GM12865 (cell line): ENCODE measurements around the gene NME7.
"Not testable (repeated sequence)": the region's sequence is repeated elsewhere in the genome, so short reads cannot be mapped to it uniquely, and the experiment has no call there.

Experiments
- DNase-seq: peaks from one replicate; pipeline ENCODE4 v3.0.0; 2010; ENCODE audit warnings: low read depth
- H3K4me3 ChIP-seq: 2 replicates; pipeline ENCODE4 v1.5.1; 2011; ENCODE audit warnings: mild to moderate bottlenecking, low read depth, low read length, control low read depth
- CTCF ChIP-seq: IDR thresholded peaks from 2 replicates; pipeline ENCODE4 v1.5.1; 2011; ENCODE audit warnings: low read length, control low read depth, low read depth, inconsistent platforms; ENCODE audit not compliant: insufficient read depth; ENCODE audit errors: missing control alignments

Gene NME7

GRCh38 chr1:169127305-169127704 is 240.3 kb downstream of the NME7 start:
- no peak for TF ChIP-seq CTCF
- H3K4me3 ChIP-seq, result no peak overlapping the region
- no peak for DNase-seq

- no peak overlapping the region for H3K4me3 ChIP-seq
- no peak for TF ChIP-seq CTCF
- no peak for DNase-seq
Observed at GRCh38 chr1:169126335-169126734, 241.3 kb downstream of the NME7 start.

GRCh38 chr1:169125597-169125996 is 242.0 kb downstream of the NME7 start:
- not testable (repeated sequence) for H3K4me3 ChIP-seq, DNase-seq

- TF ChIP-seq CTCF, result no peak
- no peak for DNase-seq
Observed at GRCh38 chr1:169124459-169124858, 243.1 kb downstream of the NME7 start.

GRCh38 chr1:169122976-169123375 is 244.6 kb downstream of the NME7 start:
- H3K4me3 ChIP-seq, result no peak overlapping the region
- no peak for TF ChIP-seq CTCF
- DNase-seq, result peak; percentile 24

More at GRCh38 chr1:169124459-169124858, 243.1 kb downstream of the NME7 start:
- no peak overlapping the region for H3K4me3 ChIP-seq

- no peak for DNase-seq
- TF ChIP-seq CTCF, result no peak
- H3K4me3 ChIP-seq, result no peak overlapping the region
Observed at GRCh38 chr1:169121146-169121923, 246.3 kb downstream of the NME7 start.

- no peak overlapping the region for H3K4me3 ChIP-seq
- no peak for TF ChIP-seq CTCF
- no peak for DNase-seq
Observed at GRCh38 chr1:169120066-169120465, 247.5 kb downstream of the NME7 start.

GRCh38 chr1:169119405-169119804 is 248.2 kb downstream of the NME7 start:
- H3K4me3 ChIP-seq, result no peak overlapping the region
- no peak for TF ChIP-seq CTCF
- DNase-seq, result no peak
